D341Med (cell line): ENCODE measurements around the gene COX6B2.

Experiments used
- DNase-seq: peaks from one replicate; pipeline ENCODE4 v3.0.0; 2012; ENCODE audit warnings: low spot score

Gene COX6B2

GRCh38 chr19:55311797-55312196 is 42.7 kb downstream of the COX6B2 start:
- no peak for DNase-seq

- no peak for DNase-seq
Observed at GRCh38 chr19:55311397-55311796, 43.1 kb downstream of the COX6B2 start.

- DNase-seq, result no peak
Observed at GRCh38 chr19:55310498-55310897, 44.0 kb downstream of the COX6B2 start.

- DNase-seq, result no peak
Observed at GRCh38 chr19:55309448-55309847, 45.1 kb downstream of the COX6B2 start.

GRCh38 chr19:55308281-55308680 is 46.2 kb downstream of the COX6B2 start:
- DNase-seq, result no peak

GRCh38 chr19:55306712-55307111 is 47.8 kb downstream of the COX6B2 start:
- DNase-seq, result no peak

GRCh38 chr19:55305983-55306562 is 48.4 kb downstream of the COX6B2 start:
- no peak for DNase-seq

- peak; percentile 81 for DNase-seq
Observed at GRCh38 chr19:55305491-55305890, 49.0 kb downstream of the COX6B2 start.

- DNase-seq, result no peak
Observed at GRCh38 chr19:55304980-55305379, 49.5 kb downstream of the COX6B2 start.

- peak; percentile 75 for DNase-seq
Observed at GRCh38 chr19:55304279-55304978, 50.1 kb downstream of the COX6B2 start.

DNA sequence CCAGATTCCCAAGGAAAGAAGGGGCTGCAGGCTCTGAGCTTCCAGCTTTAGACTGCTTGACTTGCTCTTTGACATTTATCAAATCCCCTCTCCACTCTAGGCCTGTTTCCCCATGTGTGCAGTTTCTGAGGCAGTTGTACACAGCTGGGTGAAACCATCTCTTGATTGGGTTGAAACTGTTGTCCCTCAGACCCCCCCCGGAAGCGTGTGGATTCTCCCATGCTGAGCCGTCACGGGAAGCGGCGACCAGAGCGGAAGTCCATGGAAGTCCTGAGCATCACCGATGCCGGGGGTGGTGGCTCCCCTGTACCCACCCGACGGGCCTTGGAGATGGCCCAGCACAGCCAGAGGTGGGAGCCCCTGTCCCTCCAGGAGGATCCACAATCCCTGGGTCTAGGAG is 51.0 kb downstream of the COX6B2 start:
- no peak for DNase-seq

DNA sequence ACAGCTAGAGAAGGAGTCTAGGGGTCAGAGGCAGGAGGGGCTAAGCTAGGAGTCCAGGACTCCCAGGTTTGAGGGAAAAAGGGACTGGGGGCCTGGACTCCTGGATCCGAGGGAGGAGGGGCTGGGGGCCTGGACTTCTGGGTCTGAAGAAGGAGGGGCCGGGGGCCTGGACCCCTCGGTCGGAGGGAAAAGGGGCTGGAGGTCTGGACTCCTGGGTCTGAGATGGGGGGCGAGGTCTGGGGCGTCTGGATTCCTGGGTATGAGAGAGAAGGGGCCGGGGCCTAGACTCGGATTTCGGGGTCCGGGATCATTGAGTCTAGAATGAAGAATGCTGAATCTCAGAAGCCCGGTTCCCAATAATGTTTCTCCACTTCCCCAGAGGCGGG is 52.2 kb downstream of the COX6B2 start:
- DNase-seq, result no peak

- peak; percentile 99 for DNase-seq
Observed at GRCh38 chr19:55301459-55302317, 52.8 kb downstream of the COX6B2 start.

GRCh38 chr19:55300886-55301458 is 53.5 kb downstream of the COX6B2 start:
- no peak for DNase-seq

DNA sequence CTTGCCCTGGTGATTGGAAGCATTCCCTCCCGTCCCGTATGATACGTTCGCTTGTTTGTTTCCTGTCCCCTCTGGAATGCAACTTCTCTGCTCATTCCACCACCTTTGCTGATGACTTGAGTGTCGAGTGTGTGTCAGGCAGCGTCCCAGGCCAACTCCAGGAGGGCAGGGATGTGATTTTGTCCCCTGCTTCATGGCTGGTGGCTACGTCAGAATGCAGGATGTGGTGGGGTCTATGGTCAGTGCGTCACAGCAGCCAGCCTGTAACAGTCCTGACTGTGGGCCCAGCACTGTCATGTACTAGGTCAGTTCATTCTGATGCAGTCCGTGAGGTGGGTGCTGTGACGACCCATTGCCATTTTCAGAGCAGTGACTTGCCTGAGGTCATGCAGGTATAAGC is 54.5 kb downstream of the COX6B2 start:
- DNase-seq, result no peak
